ENCODE data around the gene ITPR2. TPM values are rescaled to one million over a fixed set of nuclear protein-coding genes. Genes with fewer than 3 reads are reported as not detected.
A peak's percentile ranks its signal among the peaks of the same experiment; 100 is the strongest.

The ITPR2 gene
- total RNA-seq, 1 donor from 2014 or later, result 15.8 TPM

GRCh38 chr12:26846416-26846815, 13.4 kb upstream of the ITPR2 start:
- H3K27ac ChIP-seq (replicated peaks), result peak overlapping the region; percentile 62
- TF ChIP-seq, protein P1, sequence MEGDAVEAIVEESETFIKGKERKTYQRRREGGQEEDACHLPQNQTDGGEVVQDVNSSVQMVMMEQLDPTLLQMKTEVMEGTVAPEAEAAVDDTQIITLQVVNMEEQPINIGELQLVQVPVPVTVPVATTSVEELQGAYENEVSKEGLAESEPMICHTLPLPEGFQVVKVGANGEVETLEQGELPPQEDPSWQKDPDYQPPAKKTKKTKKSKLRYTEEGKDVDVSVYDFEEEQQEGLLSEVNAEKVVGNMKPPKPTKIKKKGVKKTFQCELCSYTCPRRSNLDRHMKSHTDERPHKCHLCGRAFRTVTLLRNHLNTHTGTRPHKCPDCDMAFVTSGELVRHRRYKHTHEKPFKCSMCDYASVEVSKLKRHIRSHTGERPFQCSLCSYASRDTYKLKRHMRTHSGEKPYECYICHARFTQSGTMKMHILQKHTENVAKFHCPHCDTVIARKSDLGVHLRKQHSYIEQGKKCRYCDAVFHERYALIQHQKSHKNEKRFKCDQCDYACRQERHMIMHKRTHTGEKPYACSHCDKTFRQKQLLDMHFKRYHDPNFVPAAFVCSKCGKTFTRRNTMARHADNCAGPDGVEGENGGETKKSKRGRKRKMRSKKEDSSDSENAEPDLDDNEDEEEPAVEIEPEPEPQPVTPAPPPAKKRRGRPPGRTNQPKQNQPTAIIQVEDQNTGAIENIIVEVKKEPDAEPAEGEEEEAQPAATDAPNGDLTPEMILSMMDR (IDR thresholded peaks at IDR 0.05; ENCODE audit: borderline replicate concordance), result no peak

DNA sequence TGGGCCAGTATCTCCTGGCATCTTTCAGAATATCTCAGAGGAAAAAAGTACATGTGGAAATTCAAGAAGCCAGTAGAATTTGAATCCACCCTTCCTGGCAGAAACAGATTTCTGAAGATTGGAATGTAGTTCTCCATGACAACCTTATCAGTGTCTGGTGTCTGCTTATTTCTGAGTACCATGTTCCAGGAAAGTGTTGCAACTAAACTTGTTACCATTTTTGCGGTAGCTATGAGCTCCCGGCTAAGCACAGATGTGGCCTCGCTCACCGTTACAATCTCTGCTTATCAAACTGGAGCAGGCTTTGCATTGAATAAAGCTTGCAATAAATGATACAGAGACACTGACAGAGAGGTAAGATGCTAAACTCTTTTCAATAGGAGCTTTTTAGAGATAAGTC, 13.0 kb upstream of the ITPR2 start:
- DNase-seq, result no peak
- intact Hi-C loops (cut with micrococcal nuclease), result no loop called here
- Histone ChIP-seq H3K4me3 (no peak overlapping the region), H3K4me1 (peaks cover 23% of the 10 kb centered on the region), H3K9me3 (replicated peaks) (no peaks in the 10 kb centered on the region), H3K27me3 (ENCODE audit: low read depth) (no peaks in the 10 kb centered on the region), H3K27ac (replicated peaks) (peak overlapping the region; percentile 62), H3K36me3 (no peaks in the 10 kb centered on the region)
- TF ChIP-seq, protein P1 (IDR thresholded peaks at IDR 0.05; ENCODE audit: borderline replicate concordance), result no peak

More at GRCh38 chr12:26846416-26846815, 13.4 kb upstream of the ITPR2 start:
- H3K27me3 ChIP-seq (ENCODE audit: low read depth), result no peaks in the 10 kb centered on the region
- DNase-seq, result no peak
- no peaks in the 10 kb centered on the region for H3K36me3 ChIP-seq
- no peaks in the 10 kb centered on the region for H3K9me3 ChIP-seq (replicated peaks)
- H3K4me1 ChIP-seq, result peaks cover 23% of the 10 kb centered on the region
- no peak overlapping the region for H3K4me3 ChIP-seq
- intact Hi-C loops (cut with micrococcal nuclease), result no loop called here

- Histone ChIP-seq H3K9me3 (replicated peaks) (no peaks in the 10 kb centered on the region), H3K4me3 (no peak overlapping the region), H3K4me1 (peaks cover 23% of the 10 kb centered on the region), H3K36me3 (no peaks in the 10 kb centered on the region), H3K27me3 (ENCODE audit: low read depth) (no peaks in the 10 kb centered on the region), H3K27ac (replicated peaks) (peak overlapping the region; percentile 62)
- intact Hi-C loops (cut with micrococcal nuclease), result no loop called here
- TF ChIP-seq, protein P1 (IDR thresholded peaks at IDR 0.05; ENCODE audit: borderline replicate concordance), result peak; percentile 80
- DNase-seq, result peak; percentile 48
Observed at GRCh38 chr12:26845057-26845666, 12.2 kb upstream of the ITPR2 start.

- Histone ChIP-seq H3K27me3 (ENCODE audit: low read depth) (no peaks in the 10 kb centered on the region), H3K4me3 (no peak overlapping the region), H3K4me1 (peaks cover 23% of the 10 kb centered on the region), H3K36me3 (no peaks in the 10 kb centered on the region), H3K27ac (replicated peaks) (no peak overlapping the region), H3K9me3 (replicated peaks) (no peaks in the 10 kb centered on the region)
- intact Hi-C loops (cut with micrococcal nuclease), result no loop called here
- TF ChIP-seq, protein P1 (IDR thresholded peaks at IDR 0.05; ENCODE audit: borderline replicate concordance), result no peak
- no peak for DNase-seq
Observed at GRCh38 chr12:26843311-26843710, 10.3 kb upstream of the ITPR2 start.

- peaks cover 14% of the 10 kb centered on the region for H3K4me1 ChIP-seq
- intact Hi-C loops (cut with micrococcal nuclease), result no loop called here
- no peaks in the 10 kb centered on the region for H3K27me3 ChIP-seq (ENCODE audit: low read depth)
- no peaks in the 10 kb centered on the region for H3K9me3 ChIP-seq (replicated peaks)
- H3K4me3 ChIP-seq, result no peak overlapping the region
- no peak for DNase-seq
- no peak overlapping the region for H3K27ac ChIP-seq (replicated peaks)
- TF ChIP-seq, protein P1 (IDR thresholded peaks at IDR 0.05; ENCODE audit: borderline replicate concordance), result no peak
- H3K36me3 ChIP-seq, result no peaks in the 10 kb centered on the region
Observed at GRCh38 chr12:26841085-26841484, 8.1 kb upstream of the ITPR2 start.
